HG02981 (cell line): Measurements from ENCODE around the gene OGDH.
"Not testable (repeated sequence)": the region's sequence is repeated elsewhere in the genome, so short reads cannot be mapped to it uniquely, and the experiment has no call there.

Source experiments
- ATAC-seq: cut with Tn5 transposase; IDR thresholded peaks from one replicate; pipeline ENCODE4 v1.9.1; 2021; ENCODE audit warnings: mild to moderate bottlenecking, moderate library complexity; ENCODE audit not compliant: unreplicated experiment

Gene OGDH

DNA sequence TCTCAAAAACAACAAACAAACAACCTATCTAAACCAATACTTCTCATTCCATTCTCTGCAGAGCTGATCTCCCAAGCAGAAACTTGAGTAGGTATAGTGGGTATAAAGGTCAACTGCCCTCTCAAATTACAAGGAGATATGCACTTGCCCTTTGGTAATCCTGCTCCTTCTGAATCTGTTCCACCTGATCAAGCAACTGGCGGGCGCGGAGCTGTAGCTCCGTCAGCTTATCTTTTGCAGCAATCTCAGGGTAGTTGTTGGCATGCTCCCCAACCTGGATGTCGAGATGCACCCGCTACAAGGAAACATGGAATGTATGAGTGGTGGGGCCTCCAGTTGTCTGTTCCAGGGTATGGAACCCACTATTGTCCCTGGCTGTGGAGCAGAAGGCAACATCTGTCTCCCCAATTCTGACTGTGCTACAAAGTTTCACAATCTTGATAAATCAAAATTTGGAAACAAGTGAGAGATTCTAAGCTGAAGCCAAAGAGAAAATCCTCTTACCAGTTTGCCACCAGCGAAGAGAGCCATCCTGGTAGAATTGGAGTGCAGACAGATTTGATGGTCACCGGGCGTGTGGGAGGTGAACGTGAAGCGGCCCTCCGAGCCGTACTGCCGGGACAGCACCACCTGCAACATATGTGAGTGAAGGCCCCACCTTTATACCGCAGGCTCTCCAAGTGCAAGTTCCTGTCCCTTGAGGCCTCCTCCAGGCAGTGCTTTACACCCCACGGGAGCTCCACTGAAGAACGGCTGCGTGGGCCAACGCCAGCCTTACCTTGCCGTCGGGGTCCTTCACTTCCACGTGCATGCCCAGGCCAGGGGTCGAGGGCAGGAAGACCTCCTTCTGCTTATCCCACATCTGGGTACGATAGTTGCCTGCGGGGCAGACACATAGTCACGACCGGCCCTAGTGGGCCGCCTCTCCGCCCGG lies 25.2 kb upstream of the OGDH start:
- peak; percentile 26 for ATAC-seq

DNA sequence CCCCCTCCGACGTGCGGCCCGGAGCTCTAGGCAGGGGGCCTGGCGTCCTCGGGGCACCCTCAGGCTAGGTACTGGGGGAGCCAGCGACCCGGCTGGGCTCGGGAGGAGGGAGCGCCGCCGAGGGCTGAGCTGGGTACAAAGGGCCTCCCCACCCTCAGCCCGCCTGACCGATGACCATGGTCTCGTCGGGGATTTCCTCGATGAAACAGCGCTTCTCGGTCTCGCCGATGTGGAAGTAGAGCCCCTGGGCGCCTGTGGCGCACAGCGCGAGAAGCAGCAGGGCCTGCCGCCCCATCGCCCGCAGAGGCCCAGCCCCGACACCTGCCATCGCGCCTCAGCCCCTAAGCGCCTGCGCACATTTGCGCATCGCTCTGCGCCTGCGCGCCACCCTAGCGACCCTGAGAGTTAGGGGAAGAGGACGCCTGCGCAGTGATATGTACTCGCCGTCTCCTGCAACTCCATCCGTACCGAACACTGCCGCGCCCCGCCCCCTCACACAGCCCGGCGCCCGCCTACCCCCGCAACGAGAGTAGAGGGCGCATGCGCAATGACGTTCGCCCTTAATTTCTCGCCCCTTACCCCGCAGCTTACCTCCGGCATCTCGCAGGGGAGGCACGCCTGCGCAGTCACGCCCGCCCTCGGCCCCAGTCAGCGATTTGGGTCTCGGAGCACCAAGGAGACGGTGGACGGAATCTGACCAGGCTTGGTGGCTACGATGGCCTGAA lies 24.4 kb upstream of the OGDH start, which contains the start of gene TMED4:
Gene TMED4, minus strand, starts transcription at position 353 of the 725 bp plus-strand sequence. Its CDS starts 25 bp downstream, at position 328.
- ATAC-seq, result peak; percentile 81

DNA sequence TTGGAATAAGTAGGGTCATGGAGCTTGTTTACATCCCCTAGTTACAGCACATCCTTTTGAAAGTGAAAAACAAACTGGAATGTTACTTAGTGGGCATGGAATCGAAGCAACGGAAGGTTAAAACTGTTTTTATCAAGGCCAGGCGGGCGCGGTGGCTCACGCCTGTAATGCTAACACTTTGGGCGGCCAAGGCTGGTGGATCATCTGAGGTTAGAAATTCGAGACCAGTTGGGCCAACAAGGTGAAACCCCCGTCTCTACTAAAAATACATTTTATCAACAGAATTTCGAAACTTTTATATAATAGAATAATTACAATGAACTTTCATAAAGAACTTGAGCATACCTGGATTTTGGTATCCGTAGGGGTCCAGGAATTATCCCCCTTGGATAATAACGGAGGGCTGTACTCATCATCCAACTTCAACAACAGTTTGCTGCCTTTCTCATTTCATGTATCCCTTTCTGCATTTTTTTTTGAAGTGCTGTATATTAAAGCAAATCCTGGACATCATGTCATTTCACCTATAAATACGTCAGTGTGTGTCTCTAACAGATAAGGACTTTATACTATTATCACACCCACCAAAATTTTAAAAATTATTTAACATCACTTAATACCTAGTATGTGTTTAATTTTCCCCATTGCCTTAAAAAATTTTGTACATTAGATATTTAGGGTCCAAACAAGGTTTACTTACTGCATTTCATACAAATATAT lies 23.1 kb upstream of the OGDH start:
- no peak for ATAC-seq

DNA sequence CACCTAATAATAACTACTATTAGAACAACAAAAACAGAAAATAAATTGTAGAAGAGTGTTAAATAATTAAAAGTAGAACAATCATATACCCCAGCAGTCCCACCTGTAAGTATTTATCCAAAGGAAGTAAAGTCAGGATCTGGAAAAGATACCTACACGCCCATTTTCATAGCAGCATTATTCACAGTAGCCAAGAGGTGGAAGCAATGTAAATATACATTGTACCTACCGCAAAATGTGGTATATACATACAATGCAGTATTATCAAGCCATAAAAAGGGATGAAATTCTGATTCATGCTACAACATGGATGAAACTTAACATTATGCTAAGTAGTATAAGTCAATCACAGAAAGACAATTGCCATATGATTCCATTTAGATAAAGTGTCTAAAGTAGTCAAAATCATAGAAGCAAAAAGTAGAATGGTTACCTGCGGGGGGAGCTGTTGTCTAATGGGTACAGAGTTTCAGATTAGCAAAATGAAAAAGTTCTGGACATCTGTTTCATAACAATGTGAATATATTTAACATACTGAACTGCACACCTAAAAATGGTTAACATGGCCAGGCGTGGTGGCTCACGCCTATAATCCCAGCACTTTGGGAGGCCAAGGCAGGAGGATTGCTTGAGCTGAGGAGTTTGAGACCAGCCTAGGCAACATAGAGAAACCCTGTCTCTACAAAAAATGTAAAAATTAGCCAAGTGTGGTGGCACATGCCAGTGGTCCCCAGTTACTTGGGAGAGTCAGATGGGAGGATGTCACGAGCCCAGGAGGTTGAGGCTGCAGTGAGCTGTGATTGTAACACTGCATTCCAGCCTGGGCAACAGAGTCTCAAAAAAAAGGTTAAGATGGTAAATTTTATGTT lies 18.4 kb upstream of the OGDH start:
- ATAC-seq, result no peak

DNA sequence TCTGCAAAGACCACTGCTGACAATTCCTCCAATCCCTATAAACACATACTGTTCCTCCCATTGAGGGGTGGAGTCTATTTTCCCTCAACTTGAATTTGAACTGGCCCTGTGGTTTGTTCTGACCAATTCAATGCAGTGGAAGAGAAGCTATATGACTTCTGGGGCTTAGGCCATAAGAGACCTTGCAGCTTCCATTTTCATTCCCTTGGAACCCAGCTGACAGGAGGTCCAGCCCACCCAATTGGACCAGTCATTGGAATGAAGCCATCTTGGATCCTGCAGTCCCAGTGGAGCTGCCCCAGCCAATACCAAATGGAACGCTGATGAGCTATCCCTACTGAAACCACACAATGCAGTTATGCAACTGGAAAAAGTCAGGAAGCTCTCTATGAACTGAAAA lies 15.5 kb upstream of the OGDH start:
- ATAC-seq, result no peak

DNA sequence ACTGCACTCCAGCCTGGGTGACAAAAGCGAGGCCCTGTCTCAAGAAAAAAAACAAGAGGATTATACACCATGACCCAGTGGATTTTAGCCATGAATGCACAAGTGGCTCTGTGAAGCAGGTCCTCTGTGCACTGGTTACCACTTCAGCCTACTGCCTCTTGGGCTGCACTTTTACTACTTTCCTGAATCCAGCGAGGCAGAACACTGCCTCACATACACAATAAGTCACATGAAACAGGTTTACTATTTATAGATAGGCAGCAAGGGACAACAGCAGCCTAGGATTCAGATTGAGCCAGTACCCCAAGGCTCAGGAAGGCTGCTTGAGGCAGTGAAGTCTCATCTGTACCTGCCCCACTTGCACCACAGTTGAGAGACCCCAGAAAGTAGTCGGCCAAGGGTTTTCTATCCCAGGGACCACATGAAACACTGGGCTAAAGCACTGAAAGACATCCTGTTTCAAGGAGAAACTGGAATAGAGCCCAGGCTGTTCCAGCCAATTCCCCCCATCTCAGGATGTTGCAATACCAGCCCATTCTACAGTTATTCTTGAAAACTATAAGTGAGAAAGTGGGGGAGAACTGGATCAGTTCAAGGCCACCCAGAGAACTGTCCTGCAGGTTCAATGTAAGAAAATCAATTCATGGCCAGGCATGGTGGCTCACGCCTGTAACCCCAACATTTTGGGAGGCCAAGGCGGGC lies 10.3 kb upstream of the OGDH start:
- ATAC-seq, result no peak

DNA sequence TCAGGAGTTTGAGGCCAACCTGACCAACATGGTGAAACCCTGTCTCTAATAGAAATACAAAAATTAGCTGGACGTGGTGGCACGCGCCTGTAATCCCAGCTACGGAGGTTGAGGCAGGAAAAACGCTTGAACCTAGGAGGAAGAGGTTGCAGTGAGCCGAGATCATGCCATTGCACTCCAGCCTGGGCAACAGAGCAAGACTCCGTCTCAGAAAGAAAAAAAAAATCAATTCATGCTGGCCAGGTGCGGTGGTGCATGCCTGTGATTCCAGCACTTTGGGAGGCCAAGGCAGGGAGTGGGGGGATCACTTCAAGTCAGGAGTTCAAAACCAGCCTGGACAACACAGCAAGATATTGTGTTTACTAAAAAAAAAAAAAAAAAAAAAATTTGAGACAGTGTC lies 9.2 kb upstream of the OGDH start:
- not testable (repeated sequence) for ATAC-seq

DNA sequence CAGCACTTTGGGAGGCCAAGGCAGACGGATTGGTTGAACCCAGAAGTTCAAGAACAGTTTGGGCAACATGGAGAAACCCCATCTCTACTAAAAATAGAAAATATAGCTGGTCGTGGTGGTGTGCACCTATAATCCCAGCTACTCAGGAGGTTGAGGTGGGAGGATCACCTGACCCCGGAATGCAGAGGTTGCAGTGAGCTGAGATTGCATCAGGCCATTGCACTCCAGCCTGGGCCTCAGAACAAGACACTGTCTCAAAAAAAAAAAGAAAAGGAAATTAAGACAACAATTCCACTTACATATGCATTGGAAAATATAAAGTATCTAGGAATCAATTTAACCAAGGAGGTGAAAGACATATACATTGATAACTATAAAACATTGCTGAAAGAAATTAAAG lies 7.2 kb upstream of the OGDH start:
- ATAC-seq, result no peak

DNA sequence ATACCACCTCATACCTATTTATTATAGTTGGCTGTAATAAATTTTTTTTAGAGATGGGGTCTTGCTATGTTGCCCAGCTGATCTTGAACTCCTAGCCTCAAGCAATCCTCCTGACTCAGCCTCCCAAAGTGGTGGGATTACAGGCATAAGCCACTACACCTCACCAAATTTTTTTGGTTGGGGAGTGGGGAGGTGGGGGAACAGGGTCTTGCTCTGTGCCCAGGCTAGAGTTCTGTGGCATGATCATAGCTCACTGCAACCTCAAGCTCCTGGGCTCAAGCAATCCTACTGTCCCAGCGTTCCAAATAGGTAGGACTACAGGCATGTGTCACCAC lies 3.9 kb upstream of the OGDH start:
- no peak for ATAC-seq

DNA sequence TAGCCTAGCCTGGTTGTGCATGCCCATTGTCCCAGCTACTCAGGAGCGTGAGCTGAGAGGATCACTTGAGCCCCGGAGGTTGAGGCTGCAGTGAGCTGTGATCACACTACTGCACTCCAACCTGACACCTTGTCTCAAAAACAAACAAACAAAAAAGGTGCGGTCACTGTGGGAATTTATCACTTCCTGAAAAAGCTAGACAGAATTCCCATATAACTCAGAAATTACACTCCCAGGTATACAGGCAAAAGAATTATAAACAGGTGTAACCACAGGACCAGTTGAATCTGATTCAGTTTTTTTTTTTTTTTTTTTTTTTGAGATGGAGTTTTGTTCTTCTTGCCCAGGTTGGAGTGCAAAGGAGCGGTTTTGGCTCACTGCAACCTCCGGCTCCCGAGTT lies 3.2 kb upstream of the OGDH start:
- ATAC-seq, result no peak

DNA sequence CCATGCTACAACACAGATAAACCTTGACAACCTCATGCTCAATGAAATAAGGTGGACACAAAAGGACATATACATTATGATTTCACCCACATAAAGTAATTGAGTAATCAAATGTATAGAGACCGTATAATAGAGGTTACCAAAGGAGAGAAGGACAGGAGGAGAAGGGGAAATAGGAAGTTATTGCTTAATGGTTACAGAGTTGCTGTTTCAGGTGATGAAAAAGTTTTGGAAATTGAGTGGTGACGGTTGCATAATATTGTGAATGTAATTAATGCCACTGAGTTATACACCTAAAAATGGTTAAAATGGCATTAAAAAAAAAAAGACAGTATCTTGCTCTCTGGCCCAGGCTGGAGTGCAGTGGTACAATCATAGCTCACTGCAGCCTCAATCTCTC lies 1.5 kb upstream of the OGDH start:
- no peak for ATAC-seq

DNA sequence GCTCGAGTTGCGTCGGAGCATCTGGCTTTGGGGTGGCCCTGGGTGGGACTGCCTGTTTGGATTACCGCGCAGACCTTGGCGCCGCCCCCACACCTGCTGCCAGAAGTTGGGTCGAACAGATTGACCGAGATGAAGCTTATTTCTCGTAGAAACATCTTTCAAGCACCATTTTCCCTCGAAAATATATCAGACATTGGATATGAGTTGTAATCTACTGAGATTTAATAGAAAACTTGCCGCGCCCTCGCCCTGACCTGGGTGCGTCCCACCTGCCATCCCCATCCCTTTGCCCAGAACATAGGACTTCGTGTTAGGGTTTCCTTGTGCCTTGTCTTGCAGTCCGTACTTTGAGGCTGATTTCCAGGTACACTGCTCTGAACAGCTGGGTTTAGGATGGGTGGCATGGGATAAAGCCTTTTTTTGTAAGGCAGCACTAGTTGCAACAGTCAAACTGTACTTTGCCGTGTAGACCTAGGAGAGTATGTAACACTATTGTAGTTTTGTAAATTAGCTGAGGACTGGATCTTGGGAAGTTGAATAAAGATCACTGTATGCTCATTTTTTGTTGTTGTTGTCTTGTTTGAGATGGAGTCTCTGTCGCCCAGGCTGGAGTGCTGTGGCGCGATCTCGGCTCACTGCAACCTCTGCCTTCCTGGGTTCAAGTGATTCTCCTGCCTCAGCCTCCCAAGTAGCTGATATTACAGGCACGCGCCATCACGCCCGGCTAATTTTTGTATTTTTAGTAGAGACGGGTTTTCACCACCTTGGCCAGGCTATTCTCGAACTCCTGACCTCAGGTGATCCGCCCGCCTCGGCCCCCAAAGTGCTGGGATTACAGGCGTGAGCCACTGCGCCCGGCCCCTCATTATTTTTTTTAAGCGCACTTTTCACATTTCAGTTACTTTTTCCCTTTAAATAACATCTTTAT lies 978 bp downstream of the OGDH start:
- no peak for ATAC-seq

DNA sequence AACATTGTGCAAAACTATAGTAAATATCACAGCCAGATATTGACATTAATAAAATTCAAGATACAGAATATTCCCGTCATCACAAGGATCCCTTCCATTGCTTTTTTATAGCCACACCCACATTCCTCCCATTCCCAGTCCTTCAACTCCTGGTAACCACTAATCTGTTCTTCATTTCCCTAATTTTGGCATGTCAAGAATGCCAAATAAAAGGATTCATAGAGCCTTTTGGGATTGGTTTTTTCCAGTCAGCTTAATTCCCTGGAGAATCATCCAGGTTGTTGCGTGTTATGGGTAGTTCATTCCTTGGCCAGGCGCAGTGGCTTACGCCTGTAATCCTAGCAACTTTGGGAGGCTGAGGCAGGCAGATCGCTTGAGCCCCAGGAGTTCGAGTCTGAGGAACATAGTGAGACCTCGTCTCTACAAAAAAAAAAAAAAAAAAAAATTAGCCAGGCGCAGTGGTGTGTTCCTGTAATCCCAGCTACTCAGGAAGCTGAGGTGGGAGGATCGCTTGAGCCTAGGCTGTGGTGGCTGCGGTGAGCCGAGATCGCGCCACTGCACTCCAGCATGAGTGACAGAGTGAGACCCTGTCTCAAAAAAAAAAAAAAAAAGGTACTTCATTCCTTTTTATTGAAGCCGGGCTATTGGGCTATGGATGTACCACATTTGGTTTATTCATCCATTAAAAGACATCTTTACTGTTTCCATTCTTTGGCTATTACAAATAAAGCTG lies 2.7 kb downstream of the OGDH start:
- ATAC-seq, result no peak

DNA sequence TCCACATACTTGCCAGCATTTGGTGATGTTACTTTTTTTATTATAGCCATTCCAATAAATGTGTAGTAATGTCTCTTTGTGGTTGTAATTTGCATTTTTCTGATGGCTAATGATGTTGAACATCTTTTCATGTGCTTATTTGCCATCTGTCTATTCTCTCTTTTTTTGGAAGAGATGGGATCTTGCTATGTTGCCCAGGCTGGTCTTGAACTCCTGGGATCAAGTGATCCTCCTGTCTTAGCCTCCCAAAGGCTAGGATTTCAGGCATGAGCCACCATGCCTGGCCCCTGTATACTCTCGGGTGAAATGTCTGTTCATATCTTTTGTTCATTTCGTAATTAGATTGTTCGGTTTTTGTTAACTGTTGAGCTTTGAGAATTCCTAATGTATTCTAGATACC lies 3.4 kb downstream of the OGDH start:
- ATAC-seq, result no peak

DNA sequence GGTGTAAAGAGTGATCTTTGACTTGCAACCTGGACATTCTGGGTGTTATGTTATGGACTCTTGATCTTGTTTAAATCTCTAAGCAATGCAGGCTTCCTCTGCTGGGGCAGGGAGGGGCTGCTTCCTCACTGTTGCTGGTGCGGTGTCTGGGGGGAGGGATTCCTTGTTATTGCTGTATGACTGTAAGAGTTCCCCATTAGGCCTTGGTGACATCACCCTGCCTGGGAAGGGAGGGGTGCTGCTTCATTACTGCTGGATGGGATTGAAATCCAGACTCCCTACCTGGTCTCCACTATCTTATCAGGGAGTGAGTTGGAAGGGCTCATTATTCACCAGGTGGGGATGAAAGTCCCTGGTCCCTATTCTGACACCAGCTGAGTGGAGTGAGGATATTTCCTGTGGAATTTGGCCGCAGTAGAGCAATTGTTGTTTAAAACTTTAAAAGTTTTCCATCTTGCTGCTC lies 8.8 kb downstream of the OGDH start:
- no peak for ATAC-seq

DNA sequence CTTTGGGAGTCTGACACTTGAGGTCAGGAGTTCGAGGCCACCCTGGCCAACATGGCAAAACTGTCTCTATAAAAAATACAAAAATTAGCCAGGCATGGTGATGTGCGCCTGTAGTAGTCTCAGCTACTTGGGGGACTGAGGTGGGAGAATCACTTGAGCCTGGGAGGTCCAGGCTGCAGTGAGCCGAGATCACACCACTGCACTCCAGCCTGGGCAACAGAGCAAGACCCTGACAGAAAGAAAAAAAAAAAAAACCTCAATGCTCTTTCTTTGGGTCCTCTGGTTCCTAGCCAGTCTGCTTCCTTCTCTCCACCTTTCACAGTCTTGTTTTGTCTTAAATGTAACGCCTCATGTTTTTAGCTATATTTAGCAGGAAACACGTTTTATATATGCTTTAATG lies 9.4 kb downstream of the OGDH start:
- no peak for ATAC-seq

DNA sequence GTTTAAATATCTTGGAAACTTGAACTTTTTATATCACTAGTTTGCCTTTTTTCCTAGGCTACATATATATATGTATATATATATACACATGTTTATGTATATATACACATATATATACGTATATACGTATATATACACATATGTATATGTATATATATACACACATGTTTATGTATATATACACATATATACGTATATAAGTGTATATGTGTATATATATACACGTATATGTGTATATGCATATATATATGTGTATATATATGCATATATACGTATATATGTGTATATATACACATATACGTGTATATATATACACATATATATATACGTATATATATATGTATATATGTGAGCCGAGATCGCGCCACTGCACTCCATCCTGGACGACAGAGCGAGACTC lies 10.1 kb downstream of the OGDH start:
- ATAC-seq, result no peak

DNA sequence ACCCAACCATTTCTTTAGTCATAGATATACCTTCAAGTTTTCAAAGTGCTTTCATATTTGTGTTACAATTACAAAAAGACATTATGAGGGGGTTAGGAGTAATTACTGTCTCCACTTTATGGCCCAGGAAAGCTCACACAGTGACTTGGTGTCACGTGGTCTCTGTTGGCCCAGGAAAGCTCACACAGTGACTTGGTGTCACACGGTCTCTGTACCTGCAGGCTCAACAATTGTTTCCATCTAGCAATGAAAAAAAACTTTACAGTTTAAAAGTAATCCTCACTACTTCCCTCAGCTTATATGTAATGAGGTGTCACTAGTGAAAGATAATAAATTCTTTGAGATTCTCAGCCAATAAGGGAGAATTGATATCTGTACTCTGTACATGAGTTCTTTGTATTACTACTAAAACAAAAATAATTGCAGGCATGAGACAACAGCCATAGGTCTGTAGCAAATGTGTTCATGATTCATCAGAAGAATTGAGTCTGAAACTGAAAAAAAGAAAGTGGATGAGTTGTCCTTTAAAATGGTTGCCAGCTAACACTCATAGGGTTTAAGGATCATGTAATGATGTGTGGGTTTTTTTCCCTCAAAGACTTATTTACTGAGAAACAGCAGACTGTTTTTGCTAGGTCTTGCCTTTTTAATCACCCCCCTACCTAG lies 10.9 kb downstream of the OGDH start:
- ATAC-seq, result no peak
